PFSK-1 (cell line): ENCODE results near the gene ANAPC7.

Experiments
- FOXP2 ChIP-seq: optimal IDR thresholded peaks from 2 replicates; pipeline ENCODE3; 2011; ENCODE audit warnings: borderline replicate concordance, control low read depth, inconsistent platforms; ENCODE audit not compliant: insufficient read depth; ENCODE audit errors: extremely low read length, extremely low read depth
- POLR2AphosphoS5 ChIP-seq: IDR thresholded peaks from 2 replicates; pipeline ENCODE4 v1.6.1; 2012; ENCODE audit warnings: low read depth, mild to moderate bottlenecking, control low read depth, low read length, moderate library complexity
- REST ChIP-seq, 2 experiments: IDR thresholded peaks; 2 replicates each; pipeline versions ENCODE4 v1.6.1 to v1.8.0; 2011 to 2012; ENCODE audit warnings: low read depth in 2 of 2, low read length in 2 of 2, control low read depth in 1 of 2, inconsistent platforms in 1 of 2, mild to moderate bottlenecking in 1 of 2, moderate library complexity in 1 of 2; ENCODE audit not compliant: insufficient read depth in 1 of 2
- SIN3A ChIP-seq: IDR thresholded peaks from 2 replicates; pipeline ENCODE4 v1.6.1; 2012; ENCODE audit warnings: mild to moderate bottlenecking, low read length, moderate library complexity, borderline replicate concordance; ENCODE audit not compliant: insufficient read depth
- TAF1 ChIP-seq: IDR thresholded peaks from 2 replicates; pipeline ENCODE4 v1.6.1; 2012; ENCODE audit warnings: low read length, control low read depth, borderline replicate concordance; ENCODE audit not compliant: insufficient read depth

ANAPC7 gene

GRCh38 chr12:110421159-110421661 is 17.7 kb upstream of the ANAPC7 start:
- no peak for TF ChIP-seq REST (IDR thresholded peaks at IDR 0.05; ENCODE audit: insufficient read depth in 1 of 2, low read depth in 2 of 2, low read length in 2 of 2)
- TF ChIP-seq FOXP2: no peak
- no peak for TF ChIP-seq POLR2AphosphoS5
- TF ChIP-seq SIN3A: no peak
- no peak for TF ChIP-seq TAF1

GRCh38 chr12:110403976-110404682 is 621 bp upstream of the ANAPC7 start:
- TF ChIP-seq REST (IDR thresholded peaks at IDR 0.05; ENCODE audit: insufficient read depth in 1 of 2, low read depth in 2 of 2, low read length in 2 of 2) (no peak), SIN3A (no peak), POLR2AphosphoS5 (no peak), FOXP2 (no peak), TAF1 (no peak)

- TF ChIP-seq REST (IDR thresholded peaks at IDR 0.05; ENCODE audit: insufficient read depth in 1 of 2, low read depth in 2 of 2, low read length in 2 of 2): no peak
- TF ChIP-seq FOXP2: no peak
- TF ChIP-seq POLR2AphosphoS5: no peak
- TF ChIP-seq SIN3A: no peak
- TF ChIP-seq TAF1: no peak
Observed at GRCh38 chr12:110382683-110383082, 20.8 kb downstream of the ANAPC7 start.

GRCh38 chr12:110379631-110380030 is 23.9 kb downstream of the ANAPC7 start:
- TF ChIP-seq FOXP2 (no peak), TAF1 (no peak), POLR2AphosphoS5 (no peak), SIN3A (no peak)

- TF ChIP-seq POLR2AphosphoS5: no peak
- no peak for TF ChIP-seq SIN3A
- no peak for TF ChIP-seq TAF1
- no peak for TF ChIP-seq REST (IDR thresholded peaks at IDR 0.05; ENCODE audit: insufficient read depth in 1 of 2, low read depth in 2 of 2, low read length in 2 of 2)
- TF ChIP-seq FOXP2: no peak
Observed at GRCh38 chr12:110379197-110379596, 24.3 kb downstream of the ANAPC7 start.
